Thyroid gland (tissue), 4 donors: ENCODE measurements around the gene HTR7.

Experiments used
- POLR2A ChIP-seq, 2 donors: fragments of 450-650 bp; IDR thresholded peaks; one replicate each; pipeline ENCODE4 v1.6.1; 2017; ENCODE audit warnings: antibody characterized with exemption in 2 of 2, mild to moderate bottlenecking in 2 of 2, moderate library complexity in 1 of 2
- TF ChIP-seq, protein P1 (sequence below), 6 experiments: fragments of 200-600 bp in 3 of 6; fragments of 450-650 bp in 3 of 6; sonication (generic) in 3 of 6; IDR thresholded peaks; one replicate each; pipeline ENCODE4 v1.5.1; 2016 to 2019; ENCODE audit warnings: antibody characterized with exemption in 6 of 6, mild to moderate bottlenecking in 2 of 6, inconsistent platforms in 1 of 6, moderate library complexity in 1 of 6

DNA sequence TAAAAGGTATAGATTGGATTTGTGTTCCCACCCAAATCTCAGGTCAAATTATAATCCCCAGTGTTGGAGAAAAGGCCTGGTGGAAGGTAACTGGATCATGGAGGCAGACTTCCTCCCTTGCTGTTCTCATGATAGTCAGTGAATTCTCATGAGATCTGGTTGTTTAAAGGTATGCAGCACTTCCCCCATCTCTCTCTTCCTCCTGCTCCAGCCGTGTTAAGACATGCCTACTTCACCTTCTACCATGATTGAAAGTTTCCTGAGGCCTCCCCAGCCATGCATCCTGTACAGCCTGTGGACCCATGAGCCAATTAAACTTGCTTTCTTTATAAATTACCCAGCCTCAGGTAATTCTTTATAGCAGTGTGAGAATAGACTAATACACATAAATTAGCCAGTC lies 39.1 kb downstream of the HTR7 start:
- TF ChIP-seq, protein P1, sequence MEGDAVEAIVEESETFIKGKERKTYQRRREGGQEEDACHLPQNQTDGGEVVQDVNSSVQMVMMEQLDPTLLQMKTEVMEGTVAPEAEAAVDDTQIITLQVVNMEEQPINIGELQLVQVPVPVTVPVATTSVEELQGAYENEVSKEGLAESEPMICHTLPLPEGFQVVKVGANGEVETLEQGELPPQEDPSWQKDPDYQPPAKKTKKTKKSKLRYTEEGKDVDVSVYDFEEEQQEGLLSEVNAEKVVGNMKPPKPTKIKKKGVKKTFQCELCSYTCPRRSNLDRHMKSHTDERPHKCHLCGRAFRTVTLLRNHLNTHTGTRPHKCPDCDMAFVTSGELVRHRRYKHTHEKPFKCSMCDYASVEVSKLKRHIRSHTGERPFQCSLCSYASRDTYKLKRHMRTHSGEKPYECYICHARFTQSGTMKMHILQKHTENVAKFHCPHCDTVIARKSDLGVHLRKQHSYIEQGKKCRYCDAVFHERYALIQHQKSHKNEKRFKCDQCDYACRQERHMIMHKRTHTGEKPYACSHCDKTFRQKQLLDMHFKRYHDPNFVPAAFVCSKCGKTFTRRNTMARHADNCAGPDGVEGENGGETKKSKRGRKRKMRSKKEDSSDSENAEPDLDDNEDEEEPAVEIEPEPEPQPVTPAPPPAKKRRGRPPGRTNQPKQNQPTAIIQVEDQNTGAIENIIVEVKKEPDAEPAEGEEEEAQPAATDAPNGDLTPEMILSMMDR (IDR thresholded peaks at IDR 0.05): no peak
- no peak for TF ChIP-seq POLR2A (IDR thresholded peaks at IDR 0.05)
